H1 (cell line): Measurements from ENCODE around the gene SCGN. TPM values are rescaled to one million over a fixed set of nuclear protein-coding genes. Genes with fewer than 3 reads are reported as not detected.

Experiments
- CTCF ChIA-PET: fragments of 300-600 bp; sonication (Branson Sonifier 250); formaldehyde crosslinking; loops from one replicate; lab custom pipeline; 2021; ENCODE audit not compliant: partially characterized antibody; lab: Charles Lee
- POLR2A ChIA-PET: fragments of 300-600 bp; sonication (Branson Sonifier 250); formaldehyde crosslinking; loops from one replicate; lab custom pipeline; 2021; ENCODE audit warnings: inconsistent platforms; ENCODE audit not compliant: partially characterized antibody; lab: Charles Lee
- DNase-seq, 2 experiments: peaks; one replicate each; pipeline versions ENCODE4 v3.0.0 to v3.0.0-alpha.2; 2010 to 2022; ENCODE audit warnings: low spot score in 2 of 2, low read depth in 1 of 2, mixed read lengths in 1 of 2
- FAIRE-seq: peaks from 2 replicates; lab custom pipeline; 2011; peaks lifted over from hg19 to GRCh38; lab: Jason Lieb, UNC
- H2AFZ ChIP-seq: 2 replicates; pipeline ENCODE4 v1.8.1; 2012; ENCODE audit warnings: low read length, inconsistent platforms
- H2AK5ac ChIP-seq: 2 replicates; pipeline ENCODE4 v1.6.1; 2013; ENCODE audit warnings: low read depth, low read length
- H2BK120ac ChIP-seq: replicated peaks from 2 replicates; pipeline ENCODE3; 2013; ENCODE audit warnings: low read depth, low read length, inconsistent platforms
- H2BK12ac ChIP-seq: 2 replicates; pipeline ENCODE4 v1.6.1; 2013; ENCODE audit warnings: low read depth, low read length
- H2BK15ac ChIP-seq: 2 replicates; pipeline ENCODE4 v1.6.1; 2013; ENCODE audit warnings: low read length
- H2BK20ac ChIP-seq: 2 replicates; pipeline ENCODE4 v1.6.1; 2013; ENCODE audit warnings: low read length
- H2BK5ac ChIP-seq: 2 replicates; pipeline ENCODE4 v1.6.1; 2013; ENCODE audit warnings: low read depth, low read length
- H3K14ac ChIP-seq: 2 replicates; pipeline ENCODE4 v1.6.1; 2013; ENCODE audit warnings: inconsistent platforms; ENCODE audit not compliant: insufficient read length
- H3K18ac ChIP-seq: 2 replicates; pipeline ENCODE4 v1.6.1; 2013; ENCODE audit warnings: low read length; ENCODE audit errors: extremely low read depth
- H3K23ac ChIP-seq: 2 replicates; pipeline ENCODE4 v1.6.1; 2013; ENCODE audit warnings: inconsistent platforms; ENCODE audit not compliant: insufficient read length
- H3K23me2 ChIP-seq: 2 replicates; pipeline ENCODE4 v1.6.1; 2013; ENCODE audit warnings: low read depth, low read length
- H3K27ac ChIP-seq: 2 replicates; pipeline ENCODE4 v1.6.1; 2011; ENCODE audit warnings: low read depth, low read length, inconsistent platforms
- H3K27me3 ChIP-seq, 4 experiments: replicated peaks in 1 of 4; 1 replicate in 1 of 4; 2 replicates in 3 of 4; pipeline versions ENCODE4 v1.6.1 to v1.8.1; 2011 to 2013; ENCODE audit warnings: low read length in 3 of 4, mild to moderate bottlenecking in 3 of 4, inconsistent platforms in 2 of 4, mixed read lengths in 2 of 4, moderate library complexity in 1 of 4; ENCODE audit not compliant: control insufficient read depth in 3 of 4, insufficient read depth in 3 of 4; ENCODE audit errors: extremely low read depth in 1 of 4
- H3K36me3 ChIP-seq, 4 experiments: 2 replicates each; pipeline versions ENCODE4 v1.6.1 to v1.8.1; 2011 to 2013; ENCODE audit warnings: mild to moderate bottlenecking in 4 of 4, low read length in 3 of 4, moderate library complexity in 2 of 4, control low read depth in 1 of 4, inconsistent platforms in 1 of 4; ENCODE audit not compliant: insufficient read depth in 4 of 4, control insufficient read depth in 2 of 4
- H3K4ac ChIP-seq: replicated peaks from 2 replicates; pipeline ENCODE3; 2013; ENCODE audit warnings: low read length, low read depth, mixed read lengths, inconsistent platforms; ENCODE audit not compliant: insufficient read length
- H3K4me1 ChIP-seq, 4 experiments: replicated peaks in 1 of 4; 1 replicate in 1 of 4; 2 replicates in 3 of 4; pipeline versions ENCODE4 v1.6.1 to v1.8.1; 2011 to 2013; ENCODE audit warnings: low read length in 3 of 4, inconsistent platforms in 2 of 4, mixed read lengths in 1 of 4; ENCODE audit not compliant: insufficient read depth in 4 of 4, control insufficient read depth in 3 of 4
- H3K4me2 ChIP-seq, 2 experiments: 2 replicates each; pipeline versions ENCODE4 v1.6.1 to v1.8.1; 2011 to 2013; ENCODE audit warnings: low read depth in 2 of 2, low read length in 2 of 2, control low read depth in 1 of 2, inconsistent platforms in 1 of 2, mild to moderate bottlenecking in 1 of 2; ENCODE audit not compliant: insufficient read depth in 1 of 2
- H3K4me3 ChIP-seq, 4 experiments: fragments of 200-600, 300-600 bp in 1 of 4; sonication (generic), shearing (Covaris generic), sonication (Bioruptor Twin) in 1 of 4; 2 replicates each; pipeline versions ENCODE4 v1.5.1 to v1.8.1; 2011 to 2016; ENCODE audit warnings: low read length in 4 of 4, low read depth in 3 of 4, control low read depth in 2 of 4, inconsistent platforms in 2 of 4, mild to moderate bottlenecking in 2 of 4, mixed read lengths in 1 of 4, moderate library complexity in 1 of 4; ENCODE audit not compliant: insufficient read depth in 2 of 4; ENCODE audit errors: extremely low read depth in 1 of 4
- H3K56ac ChIP-seq: replicated peaks from 2 replicates; pipeline ENCODE3; 2013; ENCODE audit warnings: low read depth, mild to moderate bottlenecking, mixed read lengths, low read length, inconsistent platforms; ENCODE audit not compliant: insufficient read length
- H3K79me1 ChIP-seq: 2 replicates; pipeline ENCODE4 v1.6.1; 2013; ENCODE audit warnings: low read depth, low read length, control low read depth
- H3K79me2 ChIP-seq, 2 experiments: 2 replicates each; pipeline versions ENCODE4 v1.6.1 to v1.8.1; 2012 to 2013; ENCODE audit warnings: low read length in 2 of 2, mild to moderate bottlenecking in 2 of 2, inconsistent platforms in 1 of 2; ENCODE audit not compliant: insufficient read depth in 2 of 2, control insufficient read depth in 1 of 2
- H3K9ac ChIP-seq, 4 experiments: replicated peaks in 1 of 4; 1 replicate in 1 of 4; 2 replicates in 3 of 4; pipeline versions ENCODE4 v1.6.1 to v1.8.1; 2011 to 2013; ENCODE audit warnings: low read depth in 3 of 4, low read length in 3 of 4, control low read depth in 2 of 4, mild to moderate bottlenecking in 2 of 4, moderate library complexity in 2 of 4, inconsistent platforms in 1 of 4; ENCODE audit errors: extremely low read depth in 1 of 4
- H3K9me3 ChIP-seq, 2 experiments: 2 replicates each; pipeline versions ENCODE4 v1.6.1 to v1.8.1; 2012 to 2013; ENCODE audit warnings: mild to moderate bottlenecking in 2 of 2, moderate library complexity in 2 of 2, control low read depth in 1 of 2, inconsistent platforms in 1 of 2, low read depth in 1 of 2, low read length in 1 of 2, mixed read lengths in 1 of 2; ENCODE audit not compliant: insufficient read depth in 2 of 2
- H4K20me1 ChIP-seq, 2 experiments: replicated peaks in 1 of 2; 2 replicates each; pipeline versions ENCODE3 to v1.8.1; 2011 to 2013; ENCODE audit warnings: inconsistent platforms in 2 of 2, low read length in 2 of 2, mild to moderate bottlenecking in 1 of 2; ENCODE audit not compliant: insufficient read depth in 2 of 2, control insufficient read depth in 1 of 2
- H4K5ac ChIP-seq: 2 replicates; pipeline ENCODE4 v1.6.1; 2013; ENCODE audit warnings: low read length, low read depth, mixed read lengths, inconsistent platforms; ENCODE audit not compliant: insufficient read length
- H4K8ac ChIP-seq: 2 replicates; pipeline ENCODE4 v1.8.0; 2013; ENCODE audit warnings: mild to moderate bottlenecking, moderate library complexity, low read length, inconsistent platforms; ENCODE audit not compliant: insufficient read depth; ENCODE audit errors: extremely low read depth
- H4K91ac ChIP-seq: replicated peaks from 2 replicates; pipeline ENCODE3; 2013; ENCODE audit warnings: low read length, mixed read lengths, inconsistent platforms; ENCODE audit not compliant: insufficient read length
- MAFK ChIP-seq: IDR thresholded peaks from 2 replicates; pipeline ENCODE4 v1.6.1; 2012; ENCODE audit warnings: low read depth, mild to moderate bottlenecking, improper control_type of control experiment, low read length
- WGBS, 2 experiments: shearing (Covaris generic) in 1 of 2; methylation state at CpG; one replicate each; pipeline versions ENCODE4 v1.1.6 to v1.1.7; 2013 to 2015; ENCODE audit warnings: low lambda C conversion rate in 2 of 2, mixed read lengths in 2 of 2, inconsistent platforms in 1 of 2, low coverage in 1 of 2, missing lambda C conversion rate in 1 of 2; ENCODE audit not compliant: insufficient replicate concordance in 2 of 2, insufficient coverage in 1 of 2, insufficient read length in 1 of 2; ENCODE audit errors: extremely low coverage in 1 of 2, missing lambda C conversion rate in 1 of 2; 5-methylcytosine and 5-hydroxymethylcytosine counted together
- polyA plus RNA-seq, 7 experiments: library from polyadenylated mRNA; depleted of rRNA in 3 of 7; stranded (reverse) in 5 of 7; unstranded in 2 of 7; fragments of >200 nt in 5 of 7; fragments of 200-250 nt in 2 of 7; gene quantifications; 1 replicate in 5 of 7; 2 replicates in 1 of 7; 4 replicates in 1 of 7; pipeline versions ENCODE4 v1.2.1 to v1.2.3, GENCODE V29; 2011 to 2013; ENCODE audit warnings: missing spikeins in 2 of 7, mixed read lengths in 2 of 7
- total RNA-seq: library from RNA; stranded (reverse); fragmentation: NEBNext Ultra II Directional; extraction: Animal tissue kit (Norgen Biotek cat#: 25700); gene quantifications from 2 replicates; pipeline ENCODE4 v1.2.1, GENCODE V29; 2021

Gene SCGN
- total and polyA plus RNA-seq, 2 of the 8 experiments (the other 6 are each of a cell fraction or from before 2014, with no cell fraction given), result not detected

GRCh38 chr6:25698631-25699030 lies 46.6 kb downstream of the SCGN start:
- Histone ChIP-seq H3K4ac (no peak overlapping the region), H4K20me1 (no peaks in the 10 kb centered on the region)

More at GRCh38 chr6:25698631-25699030, 46.6 kb downstream of the SCGN start:
- 84% methylated on average over 3 of the region's 3 CpGs; no CpG with 5 or more reads in 1 of the 2 experiments for WGBS, 2 experiments
- H2BK120ac ChIP-seq, result no peak overlapping the region
- H3K9me3 ChIP-seq, result no peaks in the 10 kb centered on the region
- no peak overlapping the region for H3K4me3 ChIP-seq
- POLR2A ChIA-PET, result no interaction called here
- H3K9ac ChIP-seq, result no peak overlapping the region
- H3K23me2 ChIP-seq, result no peaks in the 10 kb centered on the region
- no peak overlapping the region for H2AFZ ChIP-seq
- no peak overlapping the region for H2BK5ac ChIP-seq
- H3K23ac ChIP-seq, result no peak overlapping the region
- no peak overlapping the region for H3K56ac ChIP-seq
- CTCF ChIA-PET, result interaction anchor here (0.6 kb wide), 1 partner anchor 631 kb away, joined by 3 read pairs; no protein-coding TSS in a partner anchor
- DNase-seq, result no peak
- no peak overlapping the region for H4K91ac ChIP-seq
- no peak overlapping the region for H2BK20ac ChIP-seq
- no peak overlapping the region for H3K14ac ChIP-seq
- no peak overlapping the region for H3K4me2 ChIP-seq
- no peaks in the 10 kb centered on the region for H3K27me3 ChIP-seq
- no peak overlapping the region for H3K18ac ChIP-seq
- no peak overlapping the region for H3K27ac ChIP-seq
- H3K4me1 ChIP-seq, result no peaks in the 10 kb centered on the region
- no peak overlapping the region for H2BK12ac ChIP-seq
- no peak for TF ChIP-seq MAFK
- no peak for FAIRE-seq
- H2BK15ac ChIP-seq, result no peak overlapping the region
- H3K36me3 ChIP-seq, result no peaks in the 10 kb centered on the region
- H4K8ac ChIP-seq, result no peak overlapping the region
- no peaks in the 10 kb centered on the region for H3K79me2 ChIP-seq
- no peaks in the 10 kb centered on the region for H3K79me1 ChIP-seq
- no peak overlapping the region for H4K5ac ChIP-seq
- H2AK5ac ChIP-seq, result no peak overlapping the region
